SIG-M5 treated with dmso at 0.1 percent for 504 hours (cell line): Measurements from ENCODE around the gene FKBP3.

Source experiments
- DNase-seq: peaks from one replicate; lab custom pipeline; 2025; ENCODE audit not compliant: unreplicated experiment; lab: John Stamatoyannopoulos, UW

The FKBP3 gene

GRCh38 chr14:45134051-45134958, at the start of gene FKBP3:
FKBP3 (minus strand) TSS chr14:45134481; CDS start chr14:45134456, 25 bp downstream.
- peak; percentile 98 for DNase-seq

GRCh38 chr14:45181806-45182205, 47.5 kb upstream of the FKBP3 start:
- no peak for DNase-seq

GRCh38 chr14:45181329-45181728, 47.0 kb upstream of the FKBP3 start:
- DNase-seq = no peak

GRCh38 chr14:45177076-45177475, 42.8 kb upstream of the FKBP3 start:
- DNase-seq = peak; percentile 78

- no peak for DNase-seq
These were observed 35.6 kb upstream of the FKBP3 start for GRCh38 chr14:45169906-45170305.

- DNase-seq = no peak
These were observed 21.8 kb upstream of the FKBP3 start for GRCh38 chr14:45156067-45156466.

- DNase-seq = no peak
These were observed 16.2 kb upstream of the FKBP3 start for GRCh38 chr14:45150386-45150890.

GRCh38 chr14:45149602-45150001, 15.3 kb upstream of the FKBP3 start:
- no peak for DNase-seq

- DNase-seq = no peak
These were observed 10.9 kb upstream of the FKBP3 start for GRCh38 chr14:45145214-45145613.

- DNase-seq = no peak
These were observed 10.4 kb upstream of the FKBP3 start for GRCh38 chr14:45144658-45145057.

GRCh38 chr14:45142083-45142482, 7.8 kb upstream of the FKBP3 start:
- peak; percentile 60 for DNase-seq

- DNase-seq = no peak
These were observed 6.4 kb upstream of the FKBP3 start for GRCh38 chr14:45140661-45141187.

- DNase-seq = no peak
These were observed 2.1 kb upstream of the FKBP3 start for GRCh38 chr14:45136399-45136798.

GRCh38 chr14:45135659-45136395, 1.5 kb upstream of the FKBP3 start, which contains the start of gene FANCM:
FANCM (plus strand) TSS chr14:45135930; CDS start chr14:45136032, 102 bp downstream.
- peak; percentile 97 for DNase-seq

GRCh38 chr14:45135156-45135555, 875 bp upstream of the FKBP3 start:
- DNase-seq = no peak

- DNase-seq = no peak
These were observed 614 bp downstream of the FKBP3 start for GRCh38 chr14:45133683-45134050.

- no peak for DNase-seq
These were observed 5.2 kb downstream of the FKBP3 start for GRCh38 chr14:45128963-45129629.

GRCh38 chr14:45125754-45126153, 8.5 kb downstream of the FKBP3 start:
- DNase-seq = no peak

- DNase-seq = no peak
These were observed 11.0 kb downstream of the FKBP3 start for GRCh38 chr14:45123271-45123670.

GRCh38 chr14:45120096-45120495, 14.2 kb downstream of the FKBP3 start:
- DNase-seq = no peak

GRCh38 chr14:45118594-45118993, 15.7 kb downstream of the FKBP3 start:
- DNase-seq = no peak
